GM18498 (cell line): ENCODE results near the gene ADAMTS4.

Source experiments
- ATAC-seq: cut with Tn5 transposase; IDR thresholded peaks from one replicate; pipeline ENCODE4 v1.9.1; 2021; ENCODE audit warnings: mild to moderate bottlenecking, moderate library complexity; ENCODE audit not compliant: unreplicated experiment

ADAMTS4 gene

DNA sequence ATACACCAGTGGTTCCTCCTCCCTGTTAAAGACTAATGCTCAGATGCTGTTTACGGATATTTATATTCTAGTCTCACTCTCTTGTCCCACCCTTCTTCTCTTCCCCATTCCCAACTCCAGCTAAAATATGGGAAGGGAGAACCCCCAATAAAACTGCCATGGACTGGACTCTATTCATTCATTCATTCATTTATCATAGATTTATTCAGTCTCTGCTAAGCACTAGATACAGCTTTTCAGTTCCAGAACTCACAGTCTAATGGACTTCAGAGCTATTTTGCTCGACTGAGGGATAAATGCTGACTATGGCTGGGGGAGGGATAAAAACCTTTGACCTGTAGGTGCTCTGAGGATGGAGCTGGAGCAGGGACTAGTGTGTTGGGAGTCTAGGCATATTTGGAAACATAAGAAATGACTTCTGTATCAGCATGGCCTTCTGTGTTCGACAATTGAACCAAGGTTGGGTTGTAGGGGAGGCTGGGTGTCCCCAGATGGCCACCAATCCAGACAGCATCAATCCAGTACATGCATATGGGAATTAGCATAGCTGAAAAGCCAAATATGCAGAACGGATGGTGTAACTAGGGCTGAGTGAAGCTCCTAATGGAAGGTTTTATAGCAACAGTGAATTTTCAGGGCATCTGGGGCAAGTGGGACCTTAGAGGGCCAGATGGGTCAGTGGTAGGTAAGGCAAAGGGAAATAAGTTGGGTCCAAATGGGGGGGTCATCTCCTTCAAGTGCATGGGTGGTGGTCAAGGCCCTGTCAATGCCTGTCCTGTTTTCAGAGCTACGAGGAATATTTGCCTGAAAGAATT is 20.4 kb upstream of the ADAMTS4 start:
- no peak for ATAC-seq

DNA sequence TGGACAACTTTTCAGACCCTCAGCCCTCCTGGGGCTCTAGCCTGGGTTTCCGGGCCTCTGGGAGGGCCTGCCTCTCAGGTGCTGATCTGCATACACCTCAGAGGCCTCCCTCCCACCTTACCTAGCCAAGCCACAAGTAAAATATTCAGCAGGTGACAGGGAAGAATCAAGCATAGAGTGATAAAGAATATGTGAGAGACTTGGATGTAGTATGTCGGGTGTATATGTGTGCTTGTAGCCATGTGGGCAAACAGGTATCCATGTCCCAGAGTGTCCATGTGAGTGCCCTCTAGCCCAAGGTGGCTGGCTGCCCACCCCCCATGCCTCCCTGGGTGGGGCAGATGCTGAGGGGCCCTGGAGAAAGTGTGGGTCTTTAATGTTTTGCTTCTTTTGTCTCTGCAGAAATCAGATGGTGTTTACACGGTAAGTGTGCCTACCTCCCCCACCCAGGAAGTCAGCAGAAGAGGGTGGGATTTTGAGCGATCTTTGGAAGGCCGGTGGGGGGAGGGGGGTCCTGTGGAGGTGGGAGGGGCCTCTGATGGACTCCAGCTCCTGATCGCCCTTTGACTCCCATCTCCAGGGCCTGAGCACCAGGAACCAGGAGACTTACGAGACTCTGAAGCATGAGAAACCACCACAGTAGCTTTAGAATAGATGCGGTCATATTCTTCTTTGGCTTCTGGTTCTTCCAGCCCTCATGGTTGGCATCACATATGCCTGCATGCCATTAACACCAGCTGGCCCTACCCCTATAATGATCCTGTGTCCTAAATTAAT is 19.6 kb upstream of the ADAMTS4 start:
- ATAC-seq = no peak

DNA sequence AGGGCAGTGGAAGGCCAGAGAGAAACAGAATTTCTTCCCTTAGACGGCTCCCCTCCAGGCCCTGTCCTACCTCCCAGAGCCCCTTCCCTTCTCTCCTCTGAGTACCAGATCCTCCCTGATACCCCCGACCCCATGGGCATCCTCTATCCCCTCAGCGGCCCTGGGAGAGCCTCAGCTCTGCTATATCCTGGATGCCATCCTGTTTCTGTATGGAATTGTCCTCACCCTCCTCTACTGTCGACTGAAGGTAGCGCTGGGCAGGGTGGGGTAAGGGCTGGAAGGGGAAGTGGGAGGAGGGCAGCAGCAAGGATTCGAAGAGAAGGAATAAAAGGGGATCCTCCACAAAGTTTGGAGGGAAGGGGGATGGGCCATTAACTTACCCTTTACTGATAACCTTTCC is 19.0 kb upstream of the ADAMTS4 start:
- no peak for ATAC-seq

DNA sequence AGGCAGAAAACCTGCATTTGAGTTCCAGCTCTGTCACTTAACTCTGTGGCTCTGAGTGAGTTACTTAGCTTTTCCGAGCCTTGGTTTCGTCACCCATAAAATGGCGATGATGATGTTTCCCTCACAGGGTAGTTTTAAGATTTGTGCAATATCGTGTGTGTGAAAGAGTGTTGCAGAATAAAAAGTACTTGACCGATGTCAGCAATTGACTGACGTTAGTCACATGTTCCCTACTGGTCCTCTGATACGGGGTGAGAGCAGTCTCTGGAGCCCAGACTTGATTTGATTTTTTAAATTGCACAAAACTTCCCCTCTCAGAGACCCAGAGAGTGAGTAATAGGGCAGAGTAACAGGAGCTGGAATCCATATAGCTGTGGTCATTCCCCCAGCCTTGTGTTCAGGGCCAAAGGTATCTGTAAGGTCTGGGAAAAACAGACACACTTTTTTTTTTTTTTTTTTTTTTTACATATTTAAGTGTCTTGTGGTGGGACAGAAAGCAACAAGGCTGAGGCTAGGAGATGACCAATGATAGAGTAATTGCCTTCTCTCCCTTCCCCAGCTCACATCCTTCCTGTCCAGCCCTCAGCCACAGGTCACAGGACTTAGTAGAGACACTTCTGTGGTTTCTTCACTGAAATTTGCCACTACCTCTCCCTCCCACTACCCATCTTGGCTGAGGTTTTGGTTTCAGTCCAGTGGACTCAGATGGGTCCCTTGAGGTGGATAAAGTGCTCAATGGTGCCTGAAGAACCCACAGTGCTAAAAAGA is 18.3 kb upstream of the ADAMTS4 start:
- ATAC-seq = peak; percentile 85

DNA sequence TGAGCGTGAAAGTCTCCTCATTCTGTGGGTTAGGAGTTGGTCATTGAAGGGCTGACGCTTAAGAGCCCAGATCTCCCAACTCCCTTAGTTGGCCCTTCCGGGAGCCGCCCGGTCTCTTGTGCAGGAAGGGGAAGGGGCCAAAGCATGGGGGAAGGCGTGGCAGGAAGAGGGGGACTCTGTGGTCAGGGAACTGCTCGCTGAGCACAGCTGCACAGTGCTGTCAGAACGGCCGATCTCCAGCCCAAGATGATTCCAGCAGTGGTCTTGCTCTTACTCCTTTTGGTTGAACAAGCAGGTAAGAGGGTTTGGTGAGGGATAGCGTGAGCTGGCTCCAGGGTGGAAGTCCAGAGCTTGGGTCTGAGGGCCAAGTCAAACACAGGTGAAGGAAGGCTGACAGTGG is 16.2 kb upstream of the ADAMTS4 start, which contains the start of gene FCER1G:
TSS of gene FCER1G (plus strand) at position 220 of the 400 bp plus-strand sequence. CDS start at position 247, 27 bp downstream.
- no peak for ATAC-seq

DNA sequence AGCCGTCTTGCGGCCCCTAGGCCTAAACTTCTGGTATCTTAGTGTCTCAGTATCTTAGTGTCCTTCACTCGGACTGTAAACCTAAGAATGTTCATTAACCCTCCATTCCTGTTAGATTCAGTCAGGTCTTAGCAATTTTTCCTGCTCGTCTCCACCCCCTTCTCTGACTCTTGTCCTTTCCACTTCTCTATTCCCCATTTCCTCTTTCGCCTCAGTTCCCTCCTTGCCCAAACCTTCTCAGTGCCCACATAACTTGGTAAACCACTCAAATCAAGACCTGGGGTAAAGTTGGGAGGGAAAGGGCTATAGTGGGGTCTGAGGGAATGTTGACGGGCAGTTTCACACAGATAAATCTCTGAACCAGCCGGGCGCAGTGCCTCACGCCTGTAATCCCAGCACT is 15.5 kb upstream of the ADAMTS4 start:
- no peak for ATAC-seq

DNA sequence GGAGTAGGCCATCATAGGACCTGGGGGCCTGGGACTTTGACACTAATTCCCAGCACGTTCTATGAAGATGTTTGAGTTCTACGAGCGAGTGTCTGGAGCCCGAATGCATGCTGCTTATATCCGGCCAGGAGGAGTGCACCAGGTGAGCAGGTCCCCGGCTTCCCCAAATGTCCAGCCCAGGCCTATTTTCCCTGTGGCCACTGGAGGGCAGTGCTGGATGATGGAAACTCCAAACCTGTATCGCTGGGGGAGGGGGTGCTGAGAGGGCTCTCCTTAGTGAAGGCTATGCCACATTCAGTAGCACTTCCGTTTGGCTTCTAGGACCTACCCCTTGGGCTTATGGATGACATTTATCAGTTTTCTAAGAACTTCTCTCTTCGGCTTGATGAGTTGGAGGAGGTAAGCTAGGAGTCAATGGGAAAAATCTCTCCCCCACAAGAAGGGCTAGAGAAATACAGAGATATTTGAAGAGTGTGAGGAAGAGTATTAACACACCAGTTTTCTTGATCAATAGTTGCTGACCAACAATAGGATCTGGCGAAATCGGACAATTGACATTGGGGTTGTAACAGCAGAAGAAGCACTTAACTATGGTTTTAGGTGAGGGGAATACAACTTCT is 11.0 kb upstream of the ADAMTS4 start:
- ATAC-seq = peak; percentile 81

DNA sequence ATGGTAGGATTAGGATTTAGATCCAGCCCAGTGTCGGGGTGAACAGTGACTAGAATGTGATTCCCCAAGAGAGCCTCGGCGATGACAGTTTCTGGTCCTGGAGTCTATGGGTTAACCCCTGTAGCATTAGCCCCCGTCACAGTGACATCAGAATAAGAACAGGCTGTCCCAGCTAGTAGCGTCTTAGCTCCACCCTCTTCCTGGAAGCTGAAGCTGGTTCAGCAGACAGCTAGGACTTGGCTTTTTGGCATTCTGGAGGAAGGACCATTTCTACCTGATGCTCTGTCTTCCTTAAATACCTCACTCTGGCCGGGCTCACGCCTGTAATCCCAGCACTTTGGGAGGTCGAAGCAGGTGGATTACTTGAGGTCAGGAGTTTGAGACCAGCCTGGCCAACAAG is 8.3 kb upstream of the ADAMTS4 start:
- ATAC-seq = no peak

DNA sequence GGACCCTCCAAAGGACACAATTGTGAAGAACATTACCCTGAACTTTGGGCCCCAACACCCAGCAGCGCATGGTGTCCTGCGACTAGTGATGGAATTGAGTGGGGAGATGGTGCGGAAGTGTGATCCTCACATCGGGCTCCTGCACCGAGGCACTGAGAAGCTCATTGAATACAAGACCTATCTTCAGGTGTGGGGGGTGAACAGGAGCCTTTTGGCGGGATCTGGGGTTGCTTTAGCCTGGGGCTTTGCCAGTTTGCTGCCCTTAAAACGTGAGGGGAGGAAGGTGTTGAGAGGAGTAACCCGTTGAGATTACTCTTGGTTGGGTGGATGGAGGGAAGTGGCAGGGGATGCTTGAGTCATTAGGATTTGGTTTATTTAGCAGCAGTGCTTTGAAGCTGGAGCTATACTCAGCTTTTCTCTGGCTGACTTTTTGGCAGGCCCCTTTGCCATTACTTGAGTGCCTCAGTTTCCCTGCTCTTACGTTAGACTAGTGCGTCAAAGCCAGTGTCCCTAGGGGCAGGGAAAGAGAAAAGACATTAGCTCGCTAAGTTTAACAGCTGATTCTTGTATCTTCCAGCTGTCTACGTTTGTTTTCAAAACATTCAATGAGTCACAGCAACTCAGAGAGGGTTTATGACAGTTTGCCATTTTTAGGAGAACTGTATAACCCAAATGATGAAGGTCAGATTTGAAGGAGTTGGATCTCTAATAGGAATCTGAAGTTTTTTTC is 7.7 kb upstream of the ADAMTS4 start:
- no peak for ATAC-seq

DNA sequence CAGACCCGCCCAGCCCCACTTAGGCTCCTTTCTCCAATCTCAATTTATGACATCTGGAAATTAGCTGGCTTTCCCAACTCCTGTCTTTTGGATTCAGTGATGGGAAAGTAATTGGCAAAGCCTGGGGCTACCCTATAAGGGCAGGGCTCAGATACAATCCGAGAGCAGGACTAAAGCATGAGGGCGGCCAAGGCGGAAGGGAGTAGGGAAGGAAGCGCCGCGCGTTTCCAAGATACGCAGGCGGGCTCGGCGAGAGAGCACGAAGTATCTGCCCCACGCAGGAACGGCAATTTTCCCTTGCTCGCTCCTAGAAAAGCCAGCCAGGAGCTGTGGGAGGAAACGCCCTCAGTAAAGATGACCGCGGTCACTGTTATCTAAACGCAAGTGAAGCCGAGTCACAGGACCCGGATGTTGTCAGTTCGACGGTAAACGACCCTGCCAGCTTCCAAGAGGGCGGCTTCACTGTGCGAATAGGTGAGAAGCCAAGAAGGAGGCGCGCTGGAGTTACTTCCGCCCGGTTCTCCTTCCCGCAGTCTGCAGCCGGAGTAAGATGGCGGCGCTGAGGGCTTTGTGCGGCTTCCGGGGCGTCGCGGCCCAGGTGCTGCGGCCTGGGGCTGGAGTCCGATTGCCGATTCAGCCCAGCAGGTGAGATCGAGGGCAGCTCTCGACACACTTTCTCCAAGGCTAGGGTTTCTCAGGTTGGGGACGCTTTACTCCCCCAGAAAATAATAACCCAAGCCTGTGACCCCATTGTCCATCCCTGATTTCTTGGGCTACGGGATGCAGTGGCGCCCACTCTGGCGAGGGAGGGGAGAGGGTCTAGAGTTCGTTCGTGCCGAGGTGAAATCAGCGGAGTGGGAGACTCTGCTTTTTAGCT is 3.2 kb upstream of the ADAMTS4 start, which contains the start of gene NDUFS2:
TSS of gene NDUFS2 (plus strand) at position 532 of the 877 bp plus-strand sequence. CDS start at position 551, 19 bp downstream.
- ATAC-seq = peak; percentile 94

DNA sequence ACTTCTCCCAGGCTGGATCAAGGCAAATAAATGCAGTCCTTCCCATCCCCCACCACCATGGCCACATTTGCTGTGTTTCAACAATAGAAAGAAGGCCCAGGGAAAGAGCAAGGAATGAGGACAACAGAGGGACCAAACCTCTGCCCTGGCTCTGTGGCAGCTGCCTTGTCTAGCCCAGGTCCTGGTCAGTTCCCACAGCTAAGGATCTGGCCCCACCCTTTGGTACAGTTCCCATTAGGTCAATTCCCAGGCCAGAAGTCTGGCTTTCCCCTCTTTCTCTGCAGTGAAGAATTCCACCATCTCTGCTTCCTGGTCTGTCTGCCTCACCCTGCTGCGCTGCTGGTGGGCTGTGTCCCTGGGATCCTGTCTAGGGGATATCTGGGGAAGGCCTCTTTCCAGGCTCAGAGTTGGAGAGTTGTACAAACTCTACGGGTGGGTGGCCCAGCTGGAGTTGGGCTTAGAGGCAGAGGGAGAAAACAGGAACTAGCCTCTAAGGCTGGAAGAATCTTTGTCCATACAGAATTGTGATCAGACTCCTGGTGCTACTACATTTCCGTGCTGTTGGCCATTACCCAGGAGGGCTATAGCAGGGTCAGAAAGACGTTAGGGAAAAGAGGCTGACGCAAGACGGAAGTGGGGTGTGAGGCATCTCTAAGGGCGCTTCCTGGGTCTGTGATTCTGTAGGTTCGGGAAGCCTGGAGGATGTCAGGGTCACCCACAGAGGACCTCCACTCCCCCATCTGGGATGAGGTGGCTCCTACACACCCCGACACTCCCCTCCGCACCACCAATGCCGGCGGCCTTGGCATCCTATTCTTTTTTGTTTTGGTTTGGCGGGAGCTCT is 2.4 kb upstream of the ADAMTS4 start:
- ATAC-seq = no peak

DNA sequence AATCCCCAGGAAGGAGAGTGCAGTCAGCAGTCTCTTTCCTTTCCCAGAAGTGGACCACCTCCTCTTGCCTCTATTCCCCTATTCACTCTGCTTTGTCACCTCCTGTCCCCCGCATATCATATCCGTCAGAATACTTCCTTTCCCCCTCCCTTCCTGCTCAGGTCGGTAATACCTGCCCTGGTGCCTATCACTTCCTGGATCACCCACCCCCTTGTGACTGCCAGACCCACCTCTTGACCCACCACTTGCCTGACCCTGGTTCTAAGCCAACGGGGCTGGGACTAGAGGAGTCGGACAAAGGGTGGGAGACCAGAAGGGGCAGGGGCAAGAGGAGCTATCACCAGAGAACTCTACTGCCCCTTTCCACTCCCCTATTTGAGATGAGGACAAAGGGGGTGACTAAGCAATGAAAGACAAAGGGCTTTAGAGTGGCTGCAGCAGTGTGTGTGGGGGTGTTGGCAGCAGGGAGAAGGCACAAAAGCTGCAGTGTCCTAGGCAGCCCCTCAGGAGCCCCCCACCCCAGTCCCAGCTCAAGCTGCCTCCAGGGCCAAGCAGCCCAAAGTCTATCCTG is 1.7 kb upstream of the ADAMTS4 start:
- ATAC-seq = no peak

DNA sequence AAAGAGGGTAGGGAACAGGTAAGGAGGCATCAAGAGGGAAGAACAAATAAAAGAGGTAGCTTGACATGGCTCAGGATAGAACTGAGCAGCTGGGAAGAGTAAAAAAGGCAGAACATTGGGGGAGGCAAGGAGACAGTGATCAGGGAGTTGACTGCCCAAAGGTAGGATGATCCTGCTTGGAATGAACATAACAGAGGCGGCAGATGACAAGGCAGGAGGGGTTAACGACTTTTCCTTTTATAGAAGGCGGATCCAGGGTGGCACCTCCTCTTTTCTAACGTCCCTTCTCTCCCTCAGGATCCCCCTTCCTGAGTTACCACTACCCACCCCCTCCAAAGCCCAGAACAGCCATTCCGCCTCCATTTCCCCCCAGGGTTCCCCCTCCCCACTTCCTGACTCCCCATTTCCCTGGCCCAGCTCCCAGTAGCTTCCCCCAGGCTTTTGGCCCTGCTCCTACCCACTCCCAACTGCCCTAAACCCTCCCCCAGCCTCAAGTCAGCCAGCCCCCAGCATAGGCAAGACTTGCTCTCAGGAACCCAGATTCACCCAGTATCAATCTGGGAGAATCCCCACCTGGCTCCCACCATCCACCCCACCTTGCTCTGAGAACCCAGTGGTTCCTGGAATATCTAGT is 769 bp upstream of the ADAMTS4 start:
- no peak for ATAC-seq

DNA sequence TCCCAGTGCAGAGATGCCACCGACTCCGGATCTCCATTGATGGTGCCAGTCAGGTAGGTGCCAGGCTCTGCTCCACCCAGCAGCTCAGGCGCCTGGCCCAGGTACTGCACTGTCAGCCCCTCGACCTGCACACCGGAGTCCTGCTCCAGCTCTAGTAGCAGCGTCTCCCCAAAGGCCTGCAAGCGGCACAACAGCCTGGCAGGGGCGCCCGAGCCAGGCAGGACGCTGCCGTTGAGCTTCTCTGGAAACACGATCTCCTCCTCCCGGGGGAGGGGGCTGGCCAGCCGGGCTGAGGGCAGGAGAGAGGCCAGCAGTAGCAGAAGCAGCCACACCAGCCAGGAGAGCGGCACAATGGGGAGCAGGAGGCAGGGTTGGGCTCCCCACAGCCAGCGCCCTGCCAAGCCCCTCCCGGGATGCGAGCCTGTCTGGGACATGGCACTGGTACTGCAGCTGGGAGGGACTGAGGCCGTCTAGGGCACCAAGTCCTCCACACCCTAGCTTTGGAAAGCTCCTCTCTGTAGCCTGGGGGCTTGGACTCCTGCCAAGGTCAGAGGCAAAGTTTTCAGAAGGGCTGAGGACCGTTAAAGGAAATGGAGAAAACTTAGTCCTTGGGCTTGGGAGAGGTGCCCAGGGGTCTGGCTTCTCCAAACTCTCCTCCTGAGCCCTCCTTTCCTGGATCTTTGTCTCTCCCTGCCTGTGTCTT is 509 bp downstream of the ADAMTS4 start:
- no peak for ATAC-seq

DNA sequence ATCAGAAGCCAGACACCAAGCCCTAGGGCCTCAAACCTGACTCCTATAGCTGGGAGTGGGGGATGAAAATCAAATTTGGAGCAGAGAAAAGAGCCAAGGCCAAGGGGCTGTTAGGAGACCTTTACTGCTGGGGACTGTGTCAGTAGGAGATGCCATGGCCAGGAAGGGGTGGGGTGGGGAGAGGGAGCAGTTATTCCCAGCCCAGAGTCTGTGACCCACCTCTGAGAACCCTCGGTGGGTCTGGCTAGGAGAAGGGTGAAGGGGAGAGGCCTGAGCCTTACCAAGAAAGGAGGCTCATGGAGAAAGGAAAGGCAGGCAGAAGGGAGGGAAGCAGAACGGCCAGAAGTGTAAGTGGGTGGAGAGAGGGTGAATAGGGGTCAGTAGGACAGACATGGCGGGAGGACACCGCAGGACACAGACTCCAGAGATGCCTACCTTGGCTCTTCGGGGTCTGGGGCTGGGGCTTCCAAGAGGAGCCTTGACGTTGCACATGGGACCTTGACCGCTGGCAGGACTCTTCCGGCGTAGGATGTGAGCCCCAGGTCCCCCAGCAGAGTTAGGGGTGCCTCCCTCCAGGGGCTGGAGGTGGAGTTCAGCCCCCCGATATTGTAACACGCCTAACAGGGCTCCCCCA is 1.2 kb downstream of the ADAMTS4 start:
- ATAC-seq = no peak
